Endothelial cell of umbilical vein (primary cell): ENCODE results near the gene ARL10. TPM values are rescaled to one million over a fixed set of nuclear protein-coding genes. Genes with fewer than 3 reads are reported as not detected.

Experiments
- BruUV-seq: library from RNA; stranded (reverse); fragments of 400-500 nt; replicated peaks from 2 replicates; lab custom pipeline; 2021; lab: Mats Ljungman, UMichigan
- CTCF ChIA-PET: fragments of 300-600, 350-600 bp; sonication (Branson Sonifier 250); formaldehyde crosslinking; loops from one replicate; lab custom pipeline; 2021; ENCODE audit warnings: antibody characterized with exemption, inconsistent platforms; lab: Charles Lee
- POLR2A ChIA-PET: fragments of 300-600, 350-600 bp; sonication (Branson Sonifier 250); formaldehyde crosslinking; loops from one replicate; lab custom pipeline; 2021; ENCODE audit warnings: antibody characterized with exemption, inconsistent platforms; lab: Charles Lee
- DNase-seq: peaks from one replicate; pipeline ENCODE4 v3.0.0-alpha.2; 2011; ENCODE audit warnings: low read depth, low spot score
- FAIRE-seq: peaks from 2 replicates; lab custom pipeline; 2011; peaks lifted over from hg19 to GRCh38; lab: Jason Lieb, UNC
- H2AFZ ChIP-seq: 2 replicates; pipeline ENCODE4 v1.6.0; 2012; ENCODE audit warnings: low read depth, low read length, control low read depth, inconsistent platforms
- H3K27ac ChIP-seq: 2 replicates; pipeline ENCODE4 v1.5.1; 2011; ENCODE audit warnings: low read depth, mild to moderate bottlenecking, control low read depth, low read length, moderate library complexity; ENCODE audit not compliant: insufficient read depth
- H3K27me3 ChIP-seq, 2 experiments: 2 replicates each; pipeline versions ENCODE4 v1.6.0 to v1.6.1; 2011; ENCODE audit warnings: low read length in 2 of 2, mixed read lengths in 1 of 2; ENCODE audit not compliant: control insufficient read depth in 2 of 2, insufficient read depth in 2 of 2
- H3K36me3 ChIP-seq, 2 experiments: 2 replicates in 1 of 2; 3 replicates in 1 of 2; pipeline ENCODE4 v1.5.1; 2011; ENCODE audit warnings: low read length in 2 of 2, mild to moderate bottlenecking in 1 of 2, moderate library complexity in 1 of 2; ENCODE audit not compliant: control insufficient read depth in 2 of 2, insufficient read depth in 2 of 2; ENCODE audit errors: extremely low read depth in 1 of 2
- H3K4me1 ChIP-seq: 3 replicates; pipeline ENCODE4 v1.5.1; 2011; ENCODE audit warnings: mild to moderate bottlenecking, low read length; ENCODE audit not compliant: control insufficient read depth, insufficient read depth; ENCODE audit errors: extremely low read depth
- H3K4me2 ChIP-seq: 2 replicates; pipeline ENCODE4 v1.6.1; 2011; ENCODE audit warnings: low read length, control low read depth, mixed read lengths; ENCODE audit not compliant: insufficient read depth
- H3K4me3 ChIP-seq, 3 experiments: fragments of 200-600 bp in 1 of 3; sonication (generic), shearing (Covaris generic) in 1 of 3; replicated peaks in 1 of 3; 2 replicates each; pipeline ENCODE4 v1.5.1; 2011 to 2016; ENCODE audit warnings: control low read depth in 3 of 3, low read length in 3 of 3, mild to moderate bottlenecking in 2 of 3, inconsistent platforms in 1 of 3, low read depth in 1 of 3, moderate library complexity in 1 of 3; ENCODE audit not compliant: insufficient read depth in 1 of 3
- H3K79me2 ChIP-seq: 2 replicates; pipeline ENCODE4 v1.6.0; 2012; ENCODE audit warnings: low read length, inconsistent platforms; ENCODE audit not compliant: control insufficient read depth, insufficient read depth
- H3K9ac ChIP-seq: replicated peaks from 2 replicates; pipeline ENCODE3; 2011; ENCODE audit warnings: low read length, control low read depth; ENCODE audit not compliant: insufficient read depth; ENCODE audit errors: extremely low read depth
- H3K9me1 ChIP-seq: replicated peaks from 3 replicates; pipeline ENCODE4 v1.6.0; 2011; ENCODE audit warnings: mild to moderate bottlenecking, low read length; ENCODE audit not compliant: control insufficient read depth, insufficient read depth; ENCODE audit errors: extremely low read depth
- H3K9me3 ChIP-seq: replicated peaks from 2 replicates; pipeline ENCODE4 v1.5.1; 2012; ENCODE audit warnings: low read length, inconsistent platforms; ENCODE audit not compliant: control insufficient read depth, insufficient read depth
- H4K20me1 ChIP-seq: replicated peaks from 2 replicates; pipeline ENCODE3; 2011; ENCODE audit warnings: mild to moderate bottlenecking, low read length; ENCODE audit not compliant: control insufficient read depth, insufficient read depth; ENCODE audit errors: extremely low read depth
- CTCF ChIP-seq, 2 donors: IDR thresholded peaks; 1 replicate in 1 of 2; 2 replicates in 1 of 2; pipeline ENCODE4 v1.5.1; 2011; ENCODE audit warnings: low read length in 2 of 2, mild to moderate bottlenecking in 2 of 2, moderate library complexity in 2 of 2, control low read depth in 1 of 2, inconsistent platforms in 1 of 2, low read depth in 1 of 2; ENCODE audit not compliant: insufficient read depth in 1 of 2; ENCODE audit errors: extremely low read depth in 1 of 2
- EZH2 ChIP-seq: IDR thresholded peaks from 2 replicates; pipeline ENCODE4 v1.6.1; 2012; ENCODE audit warnings: borderline replicate concordance, low read depth, mild to moderate bottlenecking, moderate library complexity, low read length, inconsistent platforms; ENCODE audit not compliant: severe bottlenecking
- FOS ChIP-seq: IDR thresholded peaks from 2 replicates; pipeline ENCODE4 v1.6.1; 2011; ENCODE audit warnings: mild to moderate bottlenecking, low read length, moderate library complexity, borderline replicate concordance; ENCODE audit not compliant: insufficient read depth
- GATA2 ChIP-seq: IDR thresholded peaks from 2 replicates; pipeline ENCODE4 v1.7.0; 2011; ENCODE audit warnings: low read depth, mild to moderate bottlenecking, moderate library complexity, mixed read lengths, low read length; ENCODE audit not compliant: insufficient read length, insufficient read depth
- JUN ChIP-seq: IDR thresholded peaks from 2 replicates; pipeline ENCODE4 v1.6.1; 2011; ENCODE audit warnings: borderline replicate concordance, low read depth; ENCODE audit not compliant: insufficient read length, insufficient read depth
- MAX ChIP-seq: IDR thresholded peaks from 2 replicates; pipeline ENCODE4 v1.6.1; 2011; ENCODE audit not compliant: insufficient read depth, insufficient read length
- MYC ChIP-seq: IDR thresholded peaks from one replicate; pipeline ENCODE4 v1.6.1; 2011; ENCODE audit warnings: mild to moderate bottlenecking, low read depth, low read length
- POLR2A ChIP-seq: IDR thresholded peaks from 2 replicates; pipeline ENCODE4 v1.6.1; 2012; ENCODE audit warnings: low read depth, mild to moderate bottlenecking, control low read depth, low read length
- POLR2AphosphoS5 ChIP-seq: IDR thresholded peaks from 2 replicates; pipeline ENCODE4 v1.6.1; 2012; ENCODE audit warnings: low read depth, mild to moderate bottlenecking, control low read depth, low read length, moderate library complexity; ENCODE audit not compliant: insufficient read depth
- dilution Hi-C: fragments of 300-500 bp; cut with MboI; formaldehyde crosslinking; loops from one replicate; pipeline ENCODE4 v1.15.0; 2019; ENCODE audit warnings: low sequenced_read_pairs; ENCODE audit not compliant: extremely low pct_ligation_motif_present
- intact Hi-C: fragments of 100-400 bp; cut with micrococcal nuclease; formaldehyde crosslinking; loops from one replicate; pipeline ENCODE4 v1.10.0; 2022
- polyA plus RNA-seq, 4 experiments: library from polyadenylated mRNA; depleted of rRNA in 3 of 4; stranded (reverse) in 3 of 4; unstranded in 1 of 4; fragments of >200 nt; gene quantifications; 2 replicates each; pipeline versions ENCODE4 v1.2.1 to v1.2.3, GENCODE V29; 2011 to 2012; ENCODE audit warnings: missing spikeins in 1 of 4
- total RNA-seq: library from RNA; stranded (reverse); gene quantifications from 2 replicates; pipeline ENCODE4 v1.2.3, GENCODE V29; 2021

The ARL10 gene
- total and polyA plus RNA-seq, 2 donors (not counting 3 experiments of a cell fraction or from before 2014, with no cell fraction given) = 7.7 to 20.7 TPM

- POLR2A ChIA-PET = no interaction called here
Measured at GRCh38 chr5:176384366-176384930, 19.2 kb downstream of the ARL10 start.

More at GRCh38 chr5:176384366-176384930, 19.2 kb downstream of the ARL10 start:
- H3K36me3 ChIP-seq = peaks cover 12 to 23% of the 10 kb centered on the region in 2 experiments
- no TSS peak for BruUV-seq
- dilution Hi-C loops = no loop called here
- no peak overlapping the region for H3K4me2 ChIP-seq
- H3K9ac ChIP-seq = no peak overlapping the region
- no peak overlapping the region for H3K27ac ChIP-seq
- no peaks in the 10 kb centered on the region for H4K20me1 ChIP-seq
- peaks cover 11% of the 10 kb centered on the region for H3K4me1 ChIP-seq
- TF ChIP-seq JUN = no peak
- no peak for TF ChIP-seq POLR2AphosphoS5
- no peak for TF ChIP-seq MYC
- TF ChIP-seq FOS = no peak
- no peak for TF ChIP-seq MAX
- TF ChIP-seq GATA2 = no peak
- TF ChIP-seq CTCF (IDR thresholded peaks at IDR 0.05; ENCODE audit: extremely low read depth in 1 of 2, insufficient read depth in 1 of 2, low read depth in 1 of 2, low read length in 2 of 2) = no peak
- no peak for TF ChIP-seq EZH2
- no peak for TF ChIP-seq POLR2A
- CTCF ChIA-PET = interaction anchor here (0.7 kb wide), 1 partner anchor 10 kb away, joined by 3 read pairs; no protein-coding TSS in a partner anchor
- no peaks in the 10 kb centered on the region for H3K9me3 ChIP-seq
- FAIRE-seq (no peak), DNase-seq (no peak)
- intact Hi-C loops = loop anchor here (10.0 kb wide), 1 partner anchor 1210 kb away; the partner anchor contains the start of gene TMED9
- H2AFZ ChIP-seq = no peak overlapping the region
- H3K4me3 ChIP-seq = no peak overlapping the region
- peaks cover 34% of the 10 kb centered on the region for H3K79me2 ChIP-seq
- no peaks in the 10 kb centered on the region for H3K27me3 ChIP-seq
- H3K9me1 ChIP-seq = no peaks in the 10 kb centered on the region
